Heart left ventricle (tissue), 13 donors: ENCODE results near the gene OSBPL10.

Experiments used
- POLR2A ChIP-seq, 2 donors: fragments of 450-650 bp; IDR thresholded peaks; one replicate each; pipeline ENCODE4 v1.6.1; 2017; ENCODE audit warnings: antibody characterized with exemption in 2 of 2, mild to moderate bottlenecking in 2 of 2, moderate library complexity in 2 of 2
- TF ChIP-seq, protein P1 (sequence below), 12 donors: fragments of 200-600 bp; sonication (generic) in 4 of 12; IDR thresholded peaks; one replicate each; pipeline versions ENCODE4 v1.5.0 to v1.8.0; 2018 to 2022; ENCODE audit warnings: antibody characterized with exemption in 12 of 12, mild to moderate bottlenecking in 5 of 12
- donor health status: ischemic (EF 13 %, LVEDD 7.1; RV severe dilation, severe dysfunction).
- donor health status: DM: no; HTN: yes; CAD: no.
- donor health status: DM: no; HTN: no; CAD: no.
- donor health status: ischemic (EF 25% LVEDD 6.9; RV normal size, moderate dysfunction).
- donor health status: ischemic (EF 25% LVEDD 5.7; RV mildly dilated, moderate dysfunction).
- donor health status: ischemic (EF 35%, LVEDD 5.7; RV mildly dilated, moderate dysfunction).
- donor health status: nonischemic (EF 11% LVEDD 7.7; RV severe dilation, severe dysfunction).
- donor health status: DM: yes; HTN: yes; CAD: no.
- donor health status: PGD.
- donor health status: ischemic (EF 29% LVEDD 5.4; RV normal size, mild dysfunction).
- donor health status: nonischemic (EF 23%, LVEDD 6.1; RV moderate dilation, normal function).

DNA sequence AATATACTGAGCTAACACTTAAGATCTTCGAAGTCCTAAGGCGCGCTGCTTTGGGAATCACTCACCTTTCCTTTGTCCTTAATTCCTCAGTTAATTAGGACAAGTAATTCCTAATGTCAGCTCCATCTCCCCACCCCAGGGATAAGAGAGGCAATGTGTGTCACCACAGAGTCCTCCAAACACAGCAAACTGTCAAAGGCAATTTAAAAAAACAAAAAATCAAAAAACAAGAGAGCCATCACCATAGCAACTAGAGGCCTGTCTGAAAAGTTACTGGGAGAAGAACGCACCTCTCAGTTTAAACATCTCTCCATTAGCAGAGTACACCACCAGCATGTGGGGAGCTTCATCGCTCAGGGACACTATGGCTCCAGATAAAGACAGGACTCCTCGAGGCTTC is 101.7 kb downstream of the OSBPL10 start:
- TF ChIP-seq, protein P1, sequence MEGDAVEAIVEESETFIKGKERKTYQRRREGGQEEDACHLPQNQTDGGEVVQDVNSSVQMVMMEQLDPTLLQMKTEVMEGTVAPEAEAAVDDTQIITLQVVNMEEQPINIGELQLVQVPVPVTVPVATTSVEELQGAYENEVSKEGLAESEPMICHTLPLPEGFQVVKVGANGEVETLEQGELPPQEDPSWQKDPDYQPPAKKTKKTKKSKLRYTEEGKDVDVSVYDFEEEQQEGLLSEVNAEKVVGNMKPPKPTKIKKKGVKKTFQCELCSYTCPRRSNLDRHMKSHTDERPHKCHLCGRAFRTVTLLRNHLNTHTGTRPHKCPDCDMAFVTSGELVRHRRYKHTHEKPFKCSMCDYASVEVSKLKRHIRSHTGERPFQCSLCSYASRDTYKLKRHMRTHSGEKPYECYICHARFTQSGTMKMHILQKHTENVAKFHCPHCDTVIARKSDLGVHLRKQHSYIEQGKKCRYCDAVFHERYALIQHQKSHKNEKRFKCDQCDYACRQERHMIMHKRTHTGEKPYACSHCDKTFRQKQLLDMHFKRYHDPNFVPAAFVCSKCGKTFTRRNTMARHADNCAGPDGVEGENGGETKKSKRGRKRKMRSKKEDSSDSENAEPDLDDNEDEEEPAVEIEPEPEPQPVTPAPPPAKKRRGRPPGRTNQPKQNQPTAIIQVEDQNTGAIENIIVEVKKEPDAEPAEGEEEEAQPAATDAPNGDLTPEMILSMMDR (IDR thresholded peaks at IDR 0.05), result no peak
- TF ChIP-seq POLR2A (IDR thresholded peaks at IDR 0.05), result no peak
